CD4-positive, alpha-beta T cell (primary cell): ENCODE measurements around the gene ATP23. TPM values are rescaled to one million over a fixed set of nuclear protein-coding genes. Genes with fewer than 3 reads are reported as not detected.

Source experiments
- ATAC-seq: fragments of 200-7000 bp; cut with Tn5 transposase; one replicate; pipeline ENCODE4 v1.10.0; 2022; ENCODE audit warnings: mild to moderate bottlenecking; ENCODE audit not compliant: poor library complexity
- CTCF ChIA-PET: fragments of 350-600 bp; sonication (Branson Sonifier 250); formaldehyde crosslinking; loops from one replicate; lab custom pipeline; 2021; ENCODE audit warnings: antibody characterized with exemption, inconsistent platforms; lab: Charles Lee
- POLR2A ChIA-PET: fragments of 350-600 bp; sonication (Branson Sonifier 250); formaldehyde crosslinking; loops from one replicate; lab custom pipeline; 2021; ENCODE audit warnings: antibody characterized with exemption, inconsistent platforms; lab: Charles Lee
- DNase-seq, 14 experiments: peaks; one replicate each; pipeline ENCODE4 v3.0.0-alpha.2; 2013 to 2020; ENCODE audit warnings: mixed read lengths in 2 of 14
- H3K27ac ChIP-seq, 2 donors: one replicate each; pipeline versions ENCODE4 v1.5.1 to v1.7.0; 2013; ENCODE audit warnings: low read length in 2 of 2, low read depth in 1 of 2, mild to moderate bottlenecking in 1 of 2
- H3K27me3 ChIP-seq, 2 experiments: 1 replicate in 1 of 2; 2 replicates in 1 of 2; pipeline versions ENCODE4 v1.6.1 to v1.7.0; 2013; ENCODE audit warnings: low read length in 2 of 2, control low read depth in 1 of 2, mild to moderate bottlenecking in 1 of 2, moderate library complexity in 1 of 2; ENCODE audit not compliant: insufficient read depth in 2 of 2, control insufficient read depth in 1 of 2
- H3K36me3 ChIP-seq: one replicate; pipeline ENCODE4 v1.6.1; 2013; ENCODE audit warnings: low read length, control low read depth; ENCODE audit not compliant: insufficient read depth
- H3K4me1 ChIP-seq: one replicate; pipeline ENCODE4 v1.6.1; 2013; ENCODE audit warnings: low read length, control low read depth; ENCODE audit not compliant: insufficient read depth
- H3K4me3 ChIP-seq: one replicate; pipeline ENCODE4 v1.5.1; 2013; ENCODE audit warnings: mild to moderate bottlenecking, low read length, moderate library complexity
- H3K9me3 ChIP-seq, 2 experiments: 1 replicate in 1 of 2; 2 replicates in 1 of 2; pipeline versions ENCODE4 v1.6.1 to v1.7.0; 2013; ENCODE audit warnings: low read length in 2 of 2, mild to moderate bottlenecking in 2 of 2, control low read depth in 1 of 2, moderate library complexity in 1 of 2; ENCODE audit not compliant: control insufficient read depth in 1 of 2, insufficient read depth in 1 of 2
- H3K27ac Mint-ChIP-seq: one replicate; pipeline ENCODE4 v1.8.0; 2020; ENCODE audit warnings: mixed read lengths
- H3K27me3 Mint-ChIP-seq: one replicate; pipeline ENCODE4 v1.8.0; 2021; ENCODE audit warnings: mixed read lengths
- H3K36me3 Mint-ChIP-seq: one replicate; pipeline ENCODE4 v1.8.0; 2021; ENCODE audit warnings: low read depth, mixed read lengths
- H3K4me1 Mint-ChIP-seq: one replicate; pipeline ENCODE4 v1.8.0; 2021; ENCODE audit warnings: low read depth, mixed read lengths
- H3K4me3 Mint-ChIP-seq: one replicate; pipeline ENCODE4 v1.8.0; 2020; ENCODE audit warnings: mild to moderate bottlenecking, mixed read lengths
- H3K9me3 Mint-ChIP-seq: one replicate; pipeline ENCODE4 v1.8.0; 2020; ENCODE audit warnings: mixed read lengths
- CTCF ChIP-seq: fragments of 200-600 bp; IDR thresholded peaks from one replicate; pipeline ENCODE4 v1.8.0; 2022; ENCODE audit warnings: antibody characterized with exemption, mild to moderate bottlenecking
- intact Hi-C, 2 experiments: fragments of 100-400 bp; cut with DNase I in 1 of 2; cut with micrococcal nuclease in 1 of 2; formaldehyde crosslinking; loops; one replicate each; pipeline versions ENCODE4 v1.15.1 to v1.9.0; 2023 to 2025; cut with DNase I, micrococcal nuclease
- total RNA-seq, 174 experiments: library from RNA in 2 of 174; stranded (reverse) in 2 of 174; gene quantifications; one replicate each; pipeline ENCODE4 v1.2.3 and lab custom pipeline; 2021 to 2026

ATP23 gene
- total RNA-seq, 2 experiments from 2014 or later: 5.3 to 5.6 TPM

GRCh38 chr12:57989838-57990237 is 48.5 kb downstream of the ATP23 start:
- Histone ChIP-seq H3K36me3 (no peaks in the 10 kb centered on the region), H3K4me3 (no peak overlapping the region), H3K9me3 (peaks cover 0 to 5% of the 10 kb centered on the region in 2 experiments), H3K4me1 (no peaks in the 10 kb centered on the region), H3K27me3 (peaks cover 0 to 2% of the 10 kb centered on the region in 2 experiments), H3K27ac (no peak overlapping the region)
- CTCF ChIA-PET: no interaction called here
- Mint-ChIP-seq H3K4me1 (no peaks in the 10 kb centered on the region), H3K36me3 (no peaks in the 10 kb centered on the region), H3K27me3 (no peaks in the 10 kb centered on the region), H3K9me3 (no peaks in the 10 kb centered on the region), H3K4me3 (no peak overlapping the region), H3K27ac (no peak overlapping the region)
- no peak for TF ChIP-seq CTCF
- intact Hi-C loops: loop anchor here (10.0 kb wide), 3 partner anchors 1165 to 1815 kb away; no protein-coding TSS in a partner anchor
- ATAC-seq (no peak), DNase-seq (no peak)
- POLR2A ChIA-PET: no interaction called here

- Histone ChIP-seq H3K36me3 (no peaks in the 10 kb centered on the region), H3K27ac (no peak overlapping the region), H3K27me3 (peaks cover 0 to 2% of the 10 kb centered on the region in 2 experiments), H3K4me1 (no peaks in the 10 kb centered on the region), H3K4me3 (no peak overlapping the region), H3K9me3 (peaks cover under 1 to 5% of the 10 kb centered on the region in 2 experiments)
- DNase-seq (no peak), ATAC-seq (no peak)
- Mint-ChIP-seq H3K9me3 (no peaks in the 10 kb centered on the region), H3K4me3 (no peak overlapping the region), H3K36me3 (no peaks in the 10 kb centered on the region), H3K27ac (no peak overlapping the region), H3K27me3 (no peaks in the 10 kb centered on the region), H3K4me1 (no peaks in the 10 kb centered on the region)
- no peak for TF ChIP-seq CTCF
- intact Hi-C loops: no loop called here
- POLR2A ChIA-PET: no interaction called here
- CTCF ChIA-PET: no interaction called here
Observed at GRCh38 chr12:57990241-57990883, 49.0 kb downstream of the ATP23 start.

GRCh38 chr12:57992001-57992400 is 50.6 kb downstream of the ATP23 start:
- no peak for DNase-seq
- Mint-ChIP-seq H3K4me1 (no peaks in the 10 kb centered on the region), H3K27me3 (no peaks in the 10 kb centered on the region), H3K4me3 (no peak overlapping the region), H3K9me3 (peaks cover 5% of the 10 kb centered on the region), H3K36me3 (no peaks in the 10 kb centered on the region), H3K27ac (no peak overlapping the region)
- H3K27me3 ChIP-seq: peaks cover 0 to 3% of the 10 kb centered on the region in 2 experiments
- H3K4me1 ChIP-seq: no peaks in the 10 kb centered on the region
- H3K36me3 ChIP-seq: no peaks in the 10 kb centered on the region
- ChIA-PET POLR2A (no interaction called here), CTCF (no interaction called here)
- no peak overlapping the region for H3K4me3 ChIP-seq
- no peak for ATAC-seq
- no peak for TF ChIP-seq CTCF
- no peak overlapping the region for H3K27ac ChIP-seq
- intact Hi-C loops: no loop called here
- peaks cover 8 to 15% of the 10 kb centered on the region in 2 experiments for H3K9me3 ChIP-seq
